PFSK-1 (cell line): ENCODE measurements around the gene SSH3.

ENCODE experiments used
- FOXP2 ChIP-seq: optimal IDR thresholded peaks from 2 replicates; pipeline ENCODE3; 2011; ENCODE audit warnings: borderline replicate concordance, control low read depth, inconsistent platforms; ENCODE audit not compliant: insufficient read depth; ENCODE audit errors: extremely low read length, extremely low read depth
- POLR2AphosphoS5 ChIP-seq: IDR thresholded peaks from 2 replicates; pipeline ENCODE4 v1.6.1; 2012; ENCODE audit warnings: low read depth, mild to moderate bottlenecking, control low read depth, low read length, moderate library complexity
- REST ChIP-seq, 2 experiments: IDR thresholded peaks; 2 replicates each; pipeline versions ENCODE4 v1.6.1 to v1.8.0; 2011 to 2012; ENCODE audit warnings: low read depth in 2 of 2, low read length in 2 of 2, control low read depth in 1 of 2, inconsistent platforms in 1 of 2, mild to moderate bottlenecking in 1 of 2, moderate library complexity in 1 of 2; ENCODE audit not compliant: insufficient read depth in 1 of 2
- SIN3A ChIP-seq: IDR thresholded peaks from 2 replicates; pipeline ENCODE4 v1.6.1; 2012; ENCODE audit warnings: mild to moderate bottlenecking, low read length, moderate library complexity, borderline replicate concordance; ENCODE audit not compliant: insufficient read depth
- TAF1 ChIP-seq: IDR thresholded peaks from 2 replicates; pipeline ENCODE4 v1.6.1; 2012; ENCODE audit warnings: low read length, control low read depth, borderline replicate concordance; ENCODE audit not compliant: insufficient read depth

Gene SSH3

DNA sequence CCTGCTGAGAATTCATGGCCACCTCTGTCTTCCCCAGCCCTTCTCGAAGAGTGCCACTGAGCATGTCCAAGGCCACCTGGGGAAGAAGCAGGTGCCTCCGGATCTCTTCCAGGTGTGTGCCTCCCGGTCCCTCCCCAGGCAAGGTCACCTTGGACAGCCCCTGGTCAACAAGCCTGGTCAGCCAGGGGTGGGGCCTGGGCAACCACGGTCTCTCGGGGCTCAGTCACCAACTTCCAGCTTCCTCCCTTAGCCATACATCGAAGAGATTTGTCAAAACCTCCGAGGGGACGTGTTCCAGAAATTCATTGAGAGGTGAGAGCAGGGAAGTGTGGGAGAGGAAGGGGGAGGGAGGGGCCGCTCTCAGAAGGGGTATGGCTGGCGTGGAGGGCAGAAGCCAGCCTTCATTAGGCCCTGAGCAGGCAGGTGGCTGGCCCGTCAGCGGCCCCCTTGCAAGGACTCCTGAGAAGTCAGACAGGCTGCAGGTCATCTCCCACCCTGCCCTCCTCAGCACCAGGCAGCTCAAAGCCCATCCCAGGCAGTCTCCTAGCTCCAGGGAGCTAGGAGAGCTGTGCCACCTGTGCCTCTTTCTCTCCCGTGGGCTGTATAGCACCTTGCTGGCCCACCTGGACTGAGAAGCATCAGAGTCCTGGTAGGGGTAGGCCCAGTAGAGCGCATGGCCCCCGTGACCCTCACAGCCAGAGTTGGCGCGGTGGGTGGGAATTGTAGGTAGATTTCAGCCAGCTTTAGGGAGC lies 23.6 kb upstream of the SSH3 start:
- TF ChIP-seq FOXP2 (no peak), REST (IDR thresholded peaks at IDR 0.05; ENCODE audit: insufficient read depth in 1 of 2, low read depth in 2 of 2, low read length in 2 of 2) (no peak), SIN3A (no peak)

GRCh38 chr11:67280341-67280787 lies 23.0 kb upstream of the SSH3 start:
- TF ChIP-seq SIN3A (no peak), TAF1 (no peak), POLR2AphosphoS5 (no peak), REST (IDR thresholded peaks at IDR 0.05; ENCODE audit: insufficient read depth in 1 of 2, low read depth in 2 of 2, low read length in 2 of 2) (no peak), FOXP2 (no peak)

DNA sequence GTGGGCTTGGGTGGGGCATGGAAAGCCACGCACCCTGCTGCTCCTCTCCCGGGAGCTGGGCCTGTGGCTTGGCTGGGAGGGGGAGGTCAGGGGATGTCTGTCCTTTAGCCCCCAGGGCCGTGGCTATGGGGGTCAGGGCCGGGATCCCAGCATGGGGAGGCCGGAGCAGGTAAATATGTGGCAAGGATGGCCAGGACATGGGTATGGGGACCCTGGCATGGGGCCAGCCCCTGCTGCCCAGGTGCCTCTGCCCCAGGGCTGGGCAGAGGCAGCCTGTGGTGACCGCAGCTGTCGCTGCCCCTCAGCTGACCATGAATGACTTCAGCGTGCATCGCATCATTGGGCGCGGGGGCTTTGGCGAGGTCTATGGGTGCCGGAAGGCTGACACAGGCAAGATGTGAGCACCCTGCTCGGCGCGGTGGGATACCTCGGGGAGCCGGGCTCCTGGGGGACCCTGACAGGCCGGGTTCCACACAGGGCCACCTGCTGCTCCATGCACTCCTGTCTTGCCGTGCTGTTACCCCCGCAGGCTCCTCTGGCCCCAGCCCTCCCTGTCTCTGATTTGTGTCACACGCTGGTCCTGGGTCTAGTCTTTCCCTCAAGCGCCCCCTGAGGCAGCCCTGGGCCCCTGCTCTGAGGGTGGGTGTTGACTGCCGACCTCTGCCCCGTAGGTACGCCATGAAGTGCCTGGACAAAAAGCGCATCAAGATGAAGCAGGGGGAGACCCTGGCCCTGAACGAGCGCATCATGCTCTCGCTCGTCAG lies 22.4 kb upstream of the SSH3 start:
- TF ChIP-seq SIN3A, result no peak
- no peak for TF ChIP-seq TAF1
- TF ChIP-seq REST (IDR thresholded peaks at IDR 0.05; ENCODE audit: insufficient read depth in 1 of 2, low read depth in 2 of 2, low read length in 2 of 2), result no peak
- TF ChIP-seq FOXP2, result no peak
- no peak for TF ChIP-seq POLR2AphosphoS5

GRCh38 chr11:67281552-67282150 lies 21.7 kb upstream of the SSH3 start:
- TF ChIP-seq SIN3A (no peak), REST (IDR thresholded peaks at IDR 0.05; ENCODE audit: insufficient read depth in 1 of 2, low read depth in 2 of 2, low read length in 2 of 2) (no peak), FOXP2 (no peak), POLR2AphosphoS5 (no peak)
